Ishikawa (cell line): ENCODE data around the gene RAB26.

Experiments used
- CEBPB ChIP-seq: IDR thresholded peaks from 2 replicates; pipeline ENCODE4 v1.6.1; 2012
- CREB1 ChIP-seq: IDR thresholded peaks from 2 replicates; pipeline ENCODE4 v1.6.1; 2012; ENCODE audit warnings: low read depth
- EGR1 ChIP-seq: IDR thresholded peaks from 2 replicates; pipeline ENCODE4 v1.6.1; 2012
- EP300 ChIP-seq: IDR thresholded peaks from 2 replicates; pipeline ENCODE4 v1.6.1; 2012; ENCODE audit warnings: borderline replicate concordance
- FOXM1 ChIP-seq: IDR thresholded peaks from 2 replicates; pipeline ENCODE4 v1.6.1; 2012; ENCODE audit warnings: low read depth, borderline replicate concordance
- NFIC ChIP-seq: IDR thresholded peaks from 2 replicates; pipeline ENCODE4 v1.6.1; 2012
- RAD21 ChIP-seq: IDR thresholded peaks from 2 replicates; pipeline ENCODE4 v1.6.1; 2012; ENCODE audit warnings: low read depth
- TAF1 ChIP-seq: IDR thresholded peaks from 2 replicates; pipeline ENCODE4 v1.6.1; 2012; ENCODE audit warnings: low read depth, mild to moderate bottlenecking
- TCF12 ChIP-seq: IDR thresholded peaks from 2 replicates; pipeline ENCODE4 v1.6.1; 2012; ENCODE audit warnings: low read depth
- TEAD4 ChIP-seq: IDR thresholded peaks from 2 replicates; pipeline ENCODE4 v1.6.1; 2012
- YY1 ChIP-seq: IDR thresholded peaks from 2 replicates; pipeline ENCODE4 v1.6.1; 2012; ENCODE audit warnings: low read depth
- ZBTB7A ChIP-seq: IDR thresholded peaks from 2 replicates; pipeline ENCODE4 v1.6.1; 2012; ENCODE audit warnings: low read depth
- TF ChIP-seq, protein P1 (sequence below): IDR thresholded peaks from 2 replicates; pipeline ENCODE4 v1.6.1; 2012
- TF ChIP-seq, protein P2 (sequence below): IDR thresholded peaks from 2 replicates; pipeline ENCODE4 v1.6.1; 2012; ENCODE audit warnings: low read depth, mild to moderate bottlenecking
- TF ChIP-seq, protein P3 (sequence below): IDR thresholded peaks from 2 replicates; pipeline ENCODE4 v1.6.1; 2012

The RAB26 gene

DNA sequence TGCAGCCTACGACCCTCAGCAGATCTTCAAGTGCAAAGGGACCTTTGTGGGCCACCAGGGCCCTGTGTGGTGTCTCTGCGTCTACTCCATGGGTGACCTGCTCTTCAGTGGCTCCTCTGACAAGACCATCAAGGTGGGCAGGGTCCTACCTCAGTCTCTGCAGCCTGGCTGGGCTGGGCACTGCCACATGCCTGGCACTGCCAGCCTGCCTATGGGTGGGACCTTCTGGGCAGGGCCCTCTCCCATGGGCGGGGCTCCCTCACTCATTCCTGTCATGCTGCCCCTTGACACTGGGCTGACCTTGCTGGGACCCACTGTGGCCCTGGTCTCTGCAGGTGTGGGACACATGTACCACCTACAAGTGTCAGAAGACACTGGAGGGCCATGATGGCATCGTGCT is 25.5 kb downstream of the RAB26 start:
- TF ChIP-seq FOXM1 = no peak
- no peak for TF ChIP-seq TAF1
- no peak for TF ChIP-seq NFIC
- TF ChIP-seq EP300 = no peak
- TF ChIP-seq ZBTB7A = no peak
- no peak for TF ChIP-seq CEBPB
- TF ChIP-seq, protein P1, sequence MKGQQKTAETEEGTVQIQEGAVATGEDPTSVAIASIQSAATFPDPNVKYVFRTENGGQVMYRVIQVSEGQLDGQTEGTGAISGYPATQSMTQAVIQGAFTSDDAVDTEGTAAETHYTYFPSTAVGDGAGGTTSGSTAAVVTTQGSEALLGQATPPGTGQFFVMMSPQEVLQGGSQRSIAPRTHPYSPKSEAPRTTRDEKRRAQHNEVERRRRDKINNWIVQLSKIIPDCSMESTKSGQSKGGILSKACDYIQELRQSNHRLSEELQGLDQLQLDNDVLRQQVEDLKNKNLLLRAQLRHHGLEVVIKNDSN = no peak
- TF ChIP-seq CREB1 = no peak
- TF ChIP-seq, protein P2, sequence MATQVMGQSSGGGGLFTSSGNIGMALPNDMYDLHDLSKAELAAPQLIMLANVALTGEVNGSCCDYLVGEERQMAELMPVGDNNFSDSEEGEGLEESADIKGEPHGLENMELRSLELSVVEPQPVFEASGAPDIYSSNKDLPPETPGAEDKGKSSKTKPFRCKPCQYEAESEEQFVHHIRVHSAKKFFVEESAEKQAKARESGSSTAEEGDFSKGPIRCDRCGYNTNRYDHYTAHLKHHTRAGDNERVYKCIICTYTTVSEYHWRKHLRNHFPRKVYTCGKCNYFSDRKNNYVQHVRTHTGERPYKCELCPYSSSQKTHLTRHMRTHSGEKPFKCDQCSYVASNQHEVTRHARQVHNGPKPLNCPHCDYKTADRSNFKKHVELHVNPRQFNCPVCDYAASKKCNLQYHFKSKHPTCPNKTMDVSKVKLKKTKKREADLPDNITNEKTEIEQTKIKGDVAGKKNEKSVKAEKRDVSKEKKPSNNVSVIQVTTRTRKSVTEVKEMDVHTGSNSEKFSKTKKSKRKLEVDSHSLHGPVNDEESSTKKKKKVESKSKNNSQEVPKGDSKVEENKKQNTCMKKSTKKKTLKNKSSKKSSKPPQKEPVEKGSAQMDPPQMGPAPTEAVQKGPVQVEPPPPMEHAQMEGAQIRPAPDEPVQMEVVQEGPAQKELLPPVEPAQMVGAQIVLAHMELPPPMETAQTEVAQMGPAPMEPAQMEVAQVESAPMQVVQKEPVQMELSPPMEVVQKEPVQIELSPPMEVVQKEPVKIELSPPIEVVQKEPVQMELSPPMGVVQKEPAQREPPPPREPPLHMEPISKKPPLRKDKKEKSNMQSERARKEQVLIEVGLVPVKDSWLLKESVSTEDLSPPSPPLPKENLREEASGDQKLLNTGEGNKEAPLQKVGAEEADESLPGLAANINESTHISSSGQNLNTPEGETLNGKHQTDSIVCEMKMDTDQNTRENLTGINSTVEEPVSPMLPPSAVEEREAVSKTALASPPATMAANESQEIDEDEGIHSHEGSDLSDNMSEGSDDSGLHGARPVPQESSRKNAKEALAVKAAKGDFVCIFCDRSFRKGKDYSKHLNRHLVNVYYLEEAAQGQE = no peak
- TF ChIP-seq YY1 = no peak
- TF ChIP-seq EGR1 = no peak

DNA sequence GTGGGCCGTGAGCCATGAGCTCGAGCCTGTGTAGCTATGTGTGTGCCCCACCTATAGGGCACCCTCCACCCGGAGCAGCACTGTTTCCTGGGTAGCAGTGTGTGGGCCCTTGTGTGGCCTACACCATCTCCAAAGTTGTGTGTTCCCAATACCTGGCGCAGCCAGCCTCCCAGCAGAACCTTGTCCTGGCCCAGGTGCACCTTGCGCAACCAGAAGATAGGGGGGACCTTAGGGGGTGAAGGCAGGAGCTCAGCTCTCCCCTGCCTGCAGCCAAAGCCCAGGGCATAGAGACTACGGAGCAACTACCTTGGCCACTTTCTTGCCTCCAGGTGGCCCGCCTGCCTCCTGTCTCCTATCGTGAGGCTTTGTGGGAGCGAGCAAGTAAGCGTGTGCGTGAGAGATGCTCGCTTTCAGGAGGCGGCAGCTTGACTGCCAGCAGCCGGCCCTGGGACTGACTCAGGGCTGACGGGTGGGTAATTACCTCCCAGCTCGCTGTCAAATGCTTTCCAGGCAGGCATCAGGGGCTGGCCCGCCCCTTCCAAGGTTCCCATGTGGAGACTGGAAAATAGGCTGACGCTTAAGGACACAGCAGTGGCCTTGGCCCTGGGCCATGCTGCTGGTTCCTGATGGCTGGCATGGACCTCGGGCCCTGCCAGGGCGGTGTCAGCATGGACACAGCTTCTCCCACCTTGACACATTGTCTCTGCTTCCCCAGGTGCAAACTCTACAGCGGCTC is 26.1 kb downstream of the RAB26 start:
- TF ChIP-seq, protein P1 = no peak
- no peak for TF ChIP-seq TEAD4
- TF ChIP-seq, protein P2 = no peak
- no peak for TF ChIP-seq YY1
- TF ChIP-seq CEBPB = peak; percentile 35; the same call in 1 of the 2 replicates
- no peak for TF ChIP-seq EGR1
- no peak for TF ChIP-seq TAF1
- no peak for TF ChIP-seq RAD21
- peak; percentile 8; the same call in 1 of the 2 replicates for TF ChIP-seq NFIC
- TF ChIP-seq FOXM1 = no peak

DNA sequence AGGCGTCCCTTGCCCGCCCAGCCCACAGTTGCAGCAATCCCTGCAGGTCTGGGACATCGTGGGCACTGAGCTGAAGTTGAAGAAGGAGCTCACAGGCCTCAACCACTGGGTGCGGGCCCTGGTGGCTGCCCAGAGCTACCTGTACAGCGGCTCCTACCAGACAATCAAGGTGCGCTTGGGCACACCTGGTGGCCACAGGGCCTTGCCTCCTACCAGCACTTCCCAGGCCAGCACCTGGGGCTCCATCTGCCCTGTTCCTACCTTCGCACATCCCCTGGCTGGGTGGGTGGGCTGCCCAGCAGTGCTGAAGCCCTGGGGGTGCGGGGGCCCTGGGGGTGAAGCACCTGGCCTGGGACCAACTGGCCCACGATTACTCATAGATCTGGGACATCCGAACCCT is 27.0 kb downstream of the RAB26 start:
- TF ChIP-seq RAD21 = no peak
- no peak for TF ChIP-seq CEBPB
- TF ChIP-seq EP300 = no peak
- TF ChIP-seq, protein P3, sequence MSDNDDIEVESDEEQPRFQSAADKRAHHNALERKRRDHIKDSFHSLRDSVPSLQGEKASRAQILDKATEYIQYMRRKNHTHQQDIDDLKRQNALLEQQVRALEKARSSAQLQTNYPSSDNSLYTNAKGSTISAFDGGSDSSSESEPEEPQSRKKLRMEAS = no peak
- TF ChIP-seq YY1 = no peak
- TF ChIP-seq CREB1 = no peak
- TF ChIP-seq NFIC = no peak
- no peak for TF ChIP-seq FOXM1
- no peak for TF ChIP-seq TEAD4
- TF ChIP-seq EGR1 = no peak
- no peak for TF ChIP-seq TCF12
- TF ChIP-seq TAF1 = no peak
- TF ChIP-seq, protein P1 = no peak
- no peak for TF ChIP-seq ZBTB7A

DNA sequence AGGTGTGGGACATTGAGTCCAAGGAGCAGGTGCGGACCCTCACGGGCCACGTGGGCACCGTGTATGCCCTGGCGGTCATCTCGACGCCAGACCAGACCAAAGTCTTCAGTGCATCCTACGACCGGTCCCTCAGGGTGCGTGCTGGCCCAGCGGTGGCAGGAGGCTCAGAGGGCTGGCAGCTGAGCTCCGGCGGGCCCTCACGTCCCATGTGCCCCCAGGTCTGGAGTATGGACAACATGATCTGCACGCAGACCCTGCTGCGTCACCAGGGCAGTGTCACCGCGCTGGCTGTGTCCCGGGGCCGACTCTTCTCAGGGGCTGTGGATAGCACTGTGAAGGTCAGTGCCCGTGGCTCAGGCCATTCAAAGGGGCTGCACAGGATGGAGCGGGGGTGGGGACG is 27.6 kb downstream of the RAB26 start:
- TF ChIP-seq NFIC (no peak), RAD21 (no peak), CEBPB (no peak), ZBTB7A (no peak), TAF1 (no peak), FOXM1 (no peak), TCF12 (no peak), EGR1 (no peak), EP300 (no peak), CREB1 (no peak)
- TF ChIP-seq, protein P1 = no peak

DNA sequence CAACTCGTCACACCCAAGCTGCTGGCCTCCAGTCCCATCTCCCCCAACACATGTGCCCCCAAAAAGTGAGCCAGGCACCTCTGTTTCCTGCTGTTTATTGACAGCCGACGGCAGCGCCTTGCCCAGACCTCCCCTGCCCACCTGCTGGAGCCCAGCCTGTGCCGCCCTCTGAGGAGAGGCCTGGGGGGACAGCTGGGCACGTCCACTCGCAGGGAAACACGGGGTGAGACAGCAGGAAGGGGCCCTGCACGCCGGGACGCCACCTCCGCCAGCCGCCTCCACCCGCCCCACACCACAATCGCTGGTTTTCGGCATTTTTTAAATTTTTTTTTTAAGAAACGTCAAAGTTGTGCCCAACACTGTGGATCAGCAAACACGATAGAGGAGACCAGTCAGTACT is 28.7 kb downstream of the RAB26 start:
- no peak for TF ChIP-seq EGR1
- TF ChIP-seq TAF1 = no peak
- TF ChIP-seq, protein P3 = no peak
- TF ChIP-seq NFIC = no peak
- TF ChIP-seq CREB1 = no peak
- TF ChIP-seq RAD21 = no peak
- no peak for TF ChIP-seq TCF12
- TF ChIP-seq, protein P2 = no peak
- TF ChIP-seq ZBTB7A = no peak
- no peak for TF ChIP-seq TEAD4
- TF ChIP-seq CEBPB = no peak
- no peak for TF ChIP-seq EP300
- TF ChIP-seq FOXM1 = no peak
- TF ChIP-seq YY1 = no peak
- TF ChIP-seq, protein P1 = no peak
